Measurements from ENCODE around the gene ZNF33A.
A peak's percentile ranks its signal among the peaks of the same experiment; 100 is the strongest.
"Not testable (repeated sequence)": the region's sequence is repeated elsewhere in the genome, so short reads cannot be mapped to it uniquely, and the experiment has no call there.

The ZNF33A gene

DNA sequence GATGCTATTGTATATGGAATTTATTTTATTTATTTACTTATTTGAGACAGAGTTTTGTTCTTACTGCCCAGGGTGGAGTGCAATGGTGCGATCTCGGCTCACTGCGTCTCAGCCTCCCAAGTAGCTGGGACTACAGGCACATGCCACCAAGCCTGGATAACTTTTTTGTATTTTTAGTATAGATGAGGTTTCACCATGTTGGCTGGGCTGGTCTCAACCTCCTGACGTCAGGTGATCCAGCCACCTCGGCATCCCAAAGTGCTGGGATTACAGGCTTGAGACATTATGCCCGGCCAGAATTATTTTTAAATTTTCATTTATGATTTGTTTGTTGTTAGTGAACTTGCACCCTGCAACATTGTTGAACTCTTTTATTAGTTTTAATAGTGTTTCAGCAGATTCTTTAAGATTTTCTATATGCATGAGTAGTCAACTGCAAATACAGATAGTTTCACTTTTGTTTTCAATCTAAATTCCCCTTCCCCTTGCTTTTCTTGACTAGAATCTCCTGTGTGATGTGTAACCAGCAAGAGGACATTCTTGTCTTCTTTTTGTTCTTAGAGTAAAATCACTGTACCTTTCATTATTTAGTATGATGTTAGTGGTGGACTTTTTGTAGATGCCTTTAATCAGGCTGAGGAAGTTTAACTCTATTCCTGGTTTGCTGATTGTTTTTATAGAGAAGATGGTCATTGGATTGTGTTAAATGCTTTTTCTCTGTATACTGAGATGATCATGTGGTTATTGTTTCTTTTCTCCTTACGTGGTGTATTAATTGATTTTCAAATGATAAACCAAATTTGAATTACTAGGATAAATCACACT lies 27.8 kb downstream of the ZNF33A start:
- Histone ChIP-seq H3K27ac (peak overlapping the region in 3 of 21 experiments; percentile 13 to 72 (median 29)), H3K4me3 (no peak overlapping the region)

DNA sequence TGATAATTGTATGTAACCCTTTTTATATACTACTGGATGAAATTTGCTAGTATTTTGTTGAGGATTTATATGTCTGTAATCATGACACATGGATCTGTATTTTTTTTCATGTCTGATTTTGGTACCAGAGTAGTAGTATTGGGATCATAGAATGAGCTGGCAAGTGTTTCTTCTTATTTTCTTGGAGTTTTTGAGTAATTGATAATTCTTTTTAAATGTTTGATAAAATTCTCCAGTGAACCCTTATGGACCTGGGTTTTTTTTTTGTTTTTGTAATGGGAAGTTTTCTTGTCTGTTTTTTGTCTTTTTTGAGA lies 28.4 kb downstream of the ZNF33A start:
- Histone ChIP-seq H3K4me3 (no peak overlapping the region), H3K27ac (peak overlapping the region in 1 of 21 experiments; percentile 72)

DNA sequence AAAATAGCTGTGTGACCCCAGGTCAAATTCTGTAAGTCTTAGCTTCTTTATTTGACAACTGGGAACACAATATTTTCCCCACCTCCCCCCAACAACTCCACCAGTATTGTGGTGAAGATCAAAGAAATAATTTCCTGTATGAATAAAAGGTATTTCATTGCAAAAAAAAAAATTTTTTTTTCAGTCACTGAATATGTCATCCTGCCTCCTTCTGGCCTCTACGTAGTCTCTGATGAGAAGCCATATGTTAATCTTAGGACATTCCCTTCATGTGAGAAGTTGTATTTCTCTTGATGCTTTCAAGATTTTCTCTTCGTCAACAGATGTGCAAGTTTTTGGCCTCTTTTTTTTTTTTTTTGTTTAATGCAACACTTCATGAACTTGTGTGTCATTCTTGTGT lies 33.0 kb downstream of the ZNF33A start:
- Histone ChIP-seq H3K4me3 (no peak overlapping the region), H3K27ac (no peak overlapping the region)

DNA sequence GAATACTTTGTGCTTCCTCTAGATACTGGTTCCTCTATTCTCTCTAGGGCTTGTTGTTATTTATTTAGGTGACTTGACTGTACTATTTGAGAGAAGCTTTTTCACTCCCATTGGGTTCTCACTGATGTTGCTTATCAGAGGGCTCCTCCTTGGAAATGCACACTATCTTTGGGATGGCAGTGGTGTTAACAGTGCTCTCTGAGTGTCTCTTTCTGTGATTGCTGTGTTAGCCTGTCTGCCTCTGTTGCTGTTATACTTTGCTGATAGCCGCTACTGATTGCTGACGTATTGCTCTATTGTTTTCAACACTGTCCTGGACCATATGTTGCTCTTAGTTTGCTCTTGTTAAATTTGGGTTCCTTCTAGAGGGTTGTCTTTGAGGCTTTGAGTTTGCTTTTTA lies 34.7 kb downstream of the ZNF33A start:
- Histone ChIP-seq H3K27ac (no peak overlapping the region), H3K4me3 (no peak overlapping the region)

DNA sequence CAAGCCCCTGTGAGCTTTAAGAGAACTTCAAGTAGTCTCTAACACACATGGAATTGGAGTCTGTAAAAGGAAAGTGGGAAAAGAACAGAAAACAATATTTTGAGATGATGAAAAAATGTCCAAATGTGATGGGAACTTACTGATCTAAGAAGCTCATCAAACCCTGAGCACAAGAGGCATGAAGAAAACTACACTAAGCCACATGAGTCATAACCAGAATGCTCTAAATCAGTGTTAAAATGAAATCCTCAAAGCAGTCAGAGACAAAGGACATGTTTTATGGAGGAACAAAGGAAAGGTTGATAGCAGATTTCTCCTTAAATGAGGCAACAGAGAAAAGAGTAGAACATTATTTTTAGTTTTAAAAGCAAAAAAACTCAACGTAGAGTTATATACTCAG lies 37.2 kb downstream of the ZNF33A start:
- Histone ChIP-seq H3K4me3 (no peak overlapping the region), H3K27ac (no peak overlapping the region)

DNA sequence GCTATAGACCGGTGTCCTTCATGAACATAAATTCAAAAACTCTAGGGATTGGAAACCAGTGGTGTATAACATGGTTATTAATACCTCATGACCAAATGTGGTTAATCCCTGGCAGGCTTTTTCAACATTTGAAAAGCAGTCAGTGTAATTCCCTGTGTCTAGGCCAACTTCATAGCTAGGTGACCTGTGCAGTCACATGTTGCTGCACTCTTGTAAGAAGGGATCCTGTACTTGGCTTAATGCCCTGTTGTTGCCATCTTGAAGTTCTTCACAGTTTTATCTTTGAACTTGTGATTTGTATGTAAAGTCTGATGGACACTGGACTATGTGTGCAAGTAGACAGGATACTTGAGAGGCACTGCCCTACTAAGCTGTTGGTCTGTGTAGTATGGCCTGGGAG lies 39.7 kb downstream of the ZNF33A start:
- no peak overlapping the region for H3K4me3 ChIP-seq
- H3K27ac ChIP-seq = no peak overlapping the region

DNA sequence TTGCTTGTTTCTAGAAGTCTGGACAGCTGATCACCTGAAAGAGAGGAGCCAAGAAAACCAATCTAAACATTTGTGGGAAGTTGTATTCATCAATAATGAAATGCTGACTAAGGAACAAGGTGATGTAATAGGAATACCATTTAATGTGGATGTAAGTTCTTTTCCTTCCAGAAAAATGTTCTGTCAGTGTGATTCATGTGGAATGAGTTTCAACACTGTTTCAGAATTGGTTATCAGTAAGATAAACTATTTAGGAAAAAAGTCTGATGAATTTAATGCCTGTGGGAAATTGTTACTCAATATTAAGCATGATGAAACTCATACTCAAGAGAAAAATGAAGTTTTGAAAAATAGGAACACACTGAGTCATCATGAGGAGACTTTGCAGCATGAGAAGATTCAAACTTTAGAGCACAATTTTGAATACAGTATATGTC lies 43.9 kb downstream of the ZNF33A start:
- Histone ChIP-seq H3K27ac (no peak overlapping the region), H3K4me3 (no peak overlapping the region)

DNA sequence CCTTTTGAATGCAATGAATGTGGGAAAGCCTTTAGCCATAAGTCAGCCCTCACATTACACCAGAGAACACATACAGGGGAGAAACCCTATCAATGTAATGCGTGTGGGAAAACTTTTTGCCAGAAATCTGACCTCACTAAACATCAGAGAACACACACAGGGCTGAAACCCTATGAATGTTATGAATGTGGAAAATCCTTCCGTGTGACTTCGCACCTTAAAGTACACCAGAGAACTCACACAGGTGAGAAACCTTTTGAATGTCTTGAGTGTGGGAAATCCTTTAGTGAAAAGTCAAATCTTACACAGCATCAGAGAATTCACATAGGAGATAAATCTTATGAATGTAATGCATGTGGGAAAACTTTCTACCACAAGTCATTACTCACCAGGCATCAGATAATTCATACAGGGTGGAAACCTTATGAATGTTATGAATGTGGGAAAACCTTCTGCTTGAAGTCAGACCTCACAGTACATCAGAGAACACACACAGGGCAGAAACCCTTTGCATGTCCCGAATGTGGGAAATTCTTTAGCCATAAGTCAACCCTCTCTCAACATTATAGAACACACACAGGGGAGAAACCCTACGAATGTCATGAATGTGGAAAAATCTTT lies 44.9 kb downstream of the ZNF33A start:
- not testable (repeated sequence) for H3K27ac ChIP-seq, H3K4me3 ChIP-seq

DNA sequence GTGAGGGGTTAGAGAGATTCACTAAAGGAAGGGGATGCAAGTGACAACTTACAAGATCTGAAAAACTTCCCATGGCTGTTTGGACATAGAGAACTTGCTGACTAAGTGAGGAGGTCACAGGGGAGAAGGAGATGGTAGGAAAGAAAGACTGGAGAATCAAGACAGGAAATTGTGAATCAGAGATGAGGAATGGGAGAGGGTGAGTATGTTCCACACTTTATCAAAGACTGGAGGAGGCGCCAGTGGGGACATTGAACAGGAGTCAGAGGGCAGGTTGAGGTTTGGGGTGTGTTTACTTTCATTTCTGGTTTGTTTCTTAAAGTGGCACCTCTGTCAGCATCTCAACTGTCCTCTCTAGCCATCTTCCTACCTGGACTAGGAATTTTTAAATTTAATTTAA lies 59.2 kb downstream of the ZNF33A start:
- H3K4me3 ChIP-seq, H3K27ac ChIP-seq: not testable (repeated sequence)

DNA sequence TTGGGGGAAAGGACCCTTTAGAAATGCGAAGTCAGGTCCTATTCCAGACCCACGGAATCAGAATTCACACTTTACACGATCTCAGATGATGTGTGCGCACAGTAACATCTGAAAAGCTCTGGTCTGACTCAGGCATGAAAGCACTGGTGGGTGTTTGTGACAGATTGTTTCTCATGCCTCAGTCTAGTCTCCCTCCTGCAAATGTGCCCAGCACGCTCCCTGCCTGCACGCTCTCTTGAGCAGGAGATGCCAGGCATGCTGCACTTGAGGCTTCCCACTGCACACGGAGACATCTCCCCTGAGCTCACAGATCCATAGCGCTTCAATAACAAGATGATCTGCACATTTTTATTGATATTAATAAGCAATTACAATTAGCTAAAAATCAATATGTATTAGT lies 60.0 kb downstream of the ZNF33A start:
- no peak overlapping the region for H3K4me3 ChIP-seq
- no peak overlapping the region for H3K27ac ChIP-seq

DNA sequence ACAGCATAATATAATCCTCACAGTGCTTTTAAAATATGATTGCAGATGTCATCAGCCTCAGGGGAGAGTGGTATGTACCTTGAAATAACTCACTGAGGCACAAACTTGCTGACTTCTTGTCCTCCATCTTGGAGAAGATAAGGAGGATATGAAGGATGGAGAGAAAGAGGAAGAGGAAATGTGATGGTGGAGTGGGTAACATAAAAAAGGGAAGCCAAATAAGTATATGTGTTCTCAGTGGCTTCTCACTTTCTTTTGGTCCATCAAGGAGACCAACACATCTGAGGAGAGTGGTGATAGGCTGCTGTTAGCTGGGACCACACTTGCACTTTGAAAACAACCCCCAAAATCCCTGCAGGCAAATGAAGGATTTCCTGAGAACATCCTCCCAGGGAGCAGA lies 62.1 kb downstream of the ZNF33A start:
- Histone ChIP-seq H3K27ac (no peak overlapping the region), H3K4me3 (no peak overlapping the region)

DNA sequence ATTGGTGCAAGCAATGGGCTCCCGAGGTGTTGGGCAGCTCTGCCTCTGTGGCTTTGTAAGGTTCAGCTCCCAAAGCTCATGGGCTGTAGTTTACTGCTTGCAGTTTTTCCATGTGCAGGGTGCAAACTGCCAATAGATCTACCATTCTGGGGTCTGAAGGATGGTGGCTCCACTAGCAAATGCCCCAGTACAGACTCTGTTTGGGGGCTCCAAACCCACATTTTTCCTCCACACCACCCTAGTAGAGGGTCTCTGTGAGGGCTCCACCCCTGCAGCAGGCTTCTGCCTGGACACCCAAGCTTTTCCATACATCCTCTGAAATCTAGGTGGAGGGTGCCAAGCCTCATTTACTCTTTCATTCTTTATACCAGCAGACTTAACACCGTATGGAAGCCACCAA lies 66.2 kb downstream of the ZNF33A start:
- H3K27ac ChIP-seq = no peak overlapping the region
- no peak overlapping the region for H3K4me3 ChIP-seq

DNA sequence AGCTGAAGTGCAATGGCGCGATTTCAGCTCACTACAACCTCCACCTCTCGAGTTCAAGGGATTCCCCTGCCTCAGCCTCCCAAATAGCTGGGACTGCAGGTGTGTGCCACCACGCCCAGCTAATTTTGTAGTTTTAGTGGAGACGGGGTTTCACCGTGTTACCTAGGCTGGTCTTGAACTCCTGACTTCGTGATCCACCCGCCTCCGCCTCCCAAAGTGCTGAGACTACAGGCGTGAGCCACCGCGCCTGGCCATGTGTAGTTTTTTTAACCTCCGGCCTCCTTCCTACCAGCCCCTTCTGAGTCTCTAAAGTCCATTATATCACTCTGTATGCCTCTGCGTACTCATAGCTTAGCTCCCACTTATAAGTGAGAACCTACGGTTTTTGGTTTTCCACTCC lies 82.8 kb downstream of the ZNF33A start:
- Histone ChIP-seq H3K27ac (peak overlapping the region in 2 of 21 experiments; percentile 76 to 92), H3K4me3 (peak overlapping the region in 3 of 7 experiments; percentile 57 to 93 (median 61))

DNA sequence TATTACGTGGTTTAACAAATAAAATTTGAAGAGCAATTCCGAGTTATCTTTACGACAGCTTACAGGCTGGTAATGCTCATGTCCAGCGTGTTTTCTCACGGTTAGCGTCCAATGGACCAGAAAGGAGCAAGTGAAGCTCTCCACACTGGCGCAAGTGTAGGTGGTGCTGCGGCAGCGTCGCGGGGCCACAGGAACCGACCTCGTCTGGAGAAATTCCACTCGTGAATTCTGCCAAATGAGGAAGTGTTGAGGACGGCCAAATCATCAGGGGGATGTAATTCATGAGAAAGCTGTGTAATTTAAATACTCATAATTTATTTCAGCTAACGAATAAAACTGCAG lies 83.3 kb downstream of the ZNF33A start:
- peak overlapping the region; percentile 57 to 93 (median 76) for H3K4me3 ChIP-seq
- peak overlapping the region in 10 of 21 experiments; percentile 76 to 96 (median 92) for H3K27ac ChIP-seq

DNA sequence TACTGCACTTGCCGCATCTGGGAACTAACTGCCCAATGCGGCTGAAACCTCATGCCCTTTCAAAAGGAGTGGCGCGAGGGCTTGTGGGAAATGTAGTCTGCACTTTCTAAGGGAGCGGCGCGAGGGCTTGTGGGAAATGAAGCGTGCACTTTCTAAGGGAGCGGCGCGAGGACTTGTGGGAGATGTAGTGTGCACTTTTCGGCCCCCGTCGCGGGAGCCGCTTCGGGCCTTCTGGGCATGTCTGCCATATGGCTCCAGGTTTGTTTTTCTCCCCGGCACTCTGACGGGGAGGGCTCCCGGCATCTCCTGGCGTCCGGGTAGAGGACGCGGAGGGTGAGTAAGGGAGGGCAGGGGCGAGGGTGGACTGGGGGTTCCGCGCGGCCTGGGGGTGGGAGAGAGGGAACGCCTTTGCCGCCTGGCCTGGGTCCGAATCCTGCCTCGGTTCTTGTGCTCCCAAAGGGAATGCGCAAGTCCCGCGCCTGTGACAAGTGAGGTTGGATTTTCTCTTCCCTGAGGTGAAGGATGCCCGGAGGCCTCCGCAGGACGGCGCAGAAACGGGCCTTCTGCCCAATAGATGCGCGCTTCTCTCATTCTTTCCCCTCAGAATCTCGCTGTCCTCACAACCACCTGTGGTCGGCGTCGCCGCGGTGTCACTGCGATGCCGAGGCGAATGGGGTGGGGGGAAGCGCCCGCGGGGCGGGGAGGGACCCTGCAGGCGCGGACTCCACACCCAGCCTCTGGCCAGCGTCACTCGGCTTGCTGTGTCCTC lies 83.9 kb downstream of the ZNF33A start, which contains the start of gene ZNF37A:
TSS of gene ZNF37A (plus strand) at position 180 of the 769 bp plus-strand sequence. CDS start 2,281 bp downstream, outside the sequence.
- H3K4me3 ChIP-seq = peak within 1 kb of the TSS; percentile 57 to 93 (median 76)
- H3K27ac ChIP-seq = peak within 1 kb of the TSS; percentile 61 to 96 (median 91)

DNA sequence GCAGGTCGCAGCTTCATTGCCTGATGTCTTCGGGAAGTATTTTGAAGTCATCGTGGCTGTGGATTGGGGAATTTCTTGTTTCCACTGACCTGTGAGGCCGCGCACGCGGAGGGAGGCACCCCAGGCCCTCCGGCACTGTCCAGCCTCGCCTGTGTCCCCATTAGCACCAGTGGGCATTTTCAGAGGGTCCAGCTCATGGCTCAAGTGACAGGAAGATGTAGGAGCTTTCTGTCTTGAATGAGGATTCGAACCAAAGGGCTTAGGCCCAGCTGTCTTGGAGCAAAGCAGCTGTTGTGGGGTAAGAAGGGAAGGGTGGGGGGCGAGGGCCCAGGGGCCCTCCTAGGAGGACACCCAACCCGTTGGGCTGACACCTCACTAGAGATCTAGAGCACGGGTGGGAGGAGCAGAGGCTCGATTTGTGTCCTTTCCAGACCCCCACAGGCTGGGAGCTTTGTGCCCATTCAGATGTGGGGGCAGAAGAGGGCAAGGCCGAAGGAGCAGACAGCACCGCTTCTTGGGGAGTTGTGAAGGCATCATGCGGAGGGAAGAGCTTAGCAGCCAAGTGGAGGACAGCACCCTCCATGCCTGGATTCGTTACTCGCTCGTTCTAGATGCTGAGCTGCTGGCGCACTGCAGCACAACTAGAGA lies 84.6 kb downstream of the ZNF33A start:
- H3K4me3 ChIP-seq = peak overlapping the region; percentile 57 to 93 (median 76)

DNA sequence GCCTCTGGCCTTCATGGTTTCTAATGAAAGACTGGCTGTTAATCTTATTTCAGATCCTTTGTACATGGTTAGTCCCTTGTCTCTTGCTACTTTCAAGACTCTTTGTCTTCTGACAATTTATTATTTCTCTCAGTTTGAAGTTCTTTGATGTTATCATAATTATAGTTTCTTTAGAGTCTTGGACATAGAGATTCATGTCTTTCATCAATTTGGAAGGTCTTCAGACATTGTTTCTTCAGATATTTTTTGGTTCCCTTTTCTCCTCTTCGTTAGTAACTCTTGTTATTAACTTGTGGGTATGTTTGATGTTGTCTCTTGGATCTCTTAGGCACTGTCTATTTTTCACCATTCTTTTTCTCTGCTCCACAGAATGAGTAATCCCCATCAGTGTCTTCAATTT lies 92.4 kb downstream of the ZNF33A start:
- Histone ChIP-seq H3K27ac (no peak overlapping the region), H3K4me3 (no peak overlapping the region)

More for the DNA sequence above, 84.6 kb downstream of the ZNF33A start:
- H3K27ac ChIP-seq = peak overlapping the region; percentile 61 to 96 (median 91)

DNA sequence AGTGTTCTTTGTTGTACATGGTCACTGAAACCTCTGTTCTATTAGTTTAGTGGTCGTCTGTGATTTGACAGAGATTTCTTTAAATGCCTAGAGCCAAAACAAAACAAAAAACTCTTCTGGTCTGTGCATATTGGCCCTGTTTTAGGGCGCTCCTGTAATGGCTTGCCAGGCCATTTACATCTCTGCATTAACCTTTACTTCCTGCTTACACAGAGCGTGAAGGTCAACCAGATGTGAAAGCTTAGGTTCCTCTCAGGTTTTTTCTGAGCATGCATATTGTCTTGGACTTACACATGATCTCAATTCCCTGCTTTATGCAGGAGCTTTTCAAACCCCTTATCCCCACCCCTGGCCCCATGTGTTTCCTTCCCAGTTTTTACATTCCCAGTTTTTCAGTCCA lies 93.3 kb downstream of the ZNF33A start:
- H3K4me3 ChIP-seq = no peak overlapping the region
- no peak overlapping the region for H3K27ac ChIP-seq

DNA sequence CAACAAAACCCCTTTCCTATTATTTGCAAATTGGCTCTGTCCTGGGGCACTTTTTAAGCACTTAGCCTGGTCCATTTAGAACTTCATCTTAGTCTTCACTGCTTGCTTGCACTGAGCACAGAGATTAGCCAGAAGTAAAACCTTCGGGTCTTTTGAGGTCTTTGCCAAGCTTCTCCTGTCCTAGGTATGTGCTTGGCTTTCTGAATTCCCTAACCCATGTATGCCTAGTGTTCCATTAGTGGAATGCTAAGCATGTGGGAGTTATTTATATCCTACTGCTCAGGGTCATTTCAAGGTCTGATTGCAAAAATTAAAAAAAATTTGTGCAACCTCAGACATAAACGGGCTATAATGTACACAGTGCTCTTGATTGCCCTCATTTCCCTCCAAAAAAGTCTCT lies 101.7 kb downstream of the ZNF33A start:
- Histone ChIP-seq H3K4me3 (no peak overlapping the region), H3K27ac (no peak overlapping the region)
